GM12878 (cell line): ENCODE results near the gene SFT2D3. TPM values are rescaled to one million over a fixed set of nuclear protein-coding genes. Genes with fewer than 3 reads are reported as not detected.

Experiments
- CEBPZ ChIP-seq: fragments of 150-350 bp; IDR thresholded peaks from 2 replicates; pipeline ENCODE4 v1.6.1; 2016; ENCODE audit warnings: low read depth, low read length
- IRF5 ChIP-seq: fragments of 450-650 bp; IDR thresholded peaks from 2 replicates; pipeline ENCODE4 v1.6.1; 2017; ENCODE audit warnings: borderline replicate concordance
- POLR2AphosphoS5 ChIP-seq: IDR thresholded peaks from 2 replicates; pipeline ENCODE4 v1.6.1; 2011; ENCODE audit warnings: mild to moderate bottlenecking, low read length, inconsistent platforms
- PRDM15 ChIP-seq: fragments of 450-650 bp; formaldehyde crosslinking; IDR thresholded peaks from 2 replicates; pipeline ENCODE4 v1.4.0; 2020; ENCODE audit warnings: mild to moderate bottlenecking, moderate library complexity
- USF1 ChIP-seq: IDR thresholded peaks from 2 replicates; pipeline ENCODE4 v1.6.1; 2011; ENCODE audit warnings: borderline replicate concordance, low read depth, mild to moderate bottlenecking, moderate library complexity, mixed read lengths, low read length; ENCODE audit not compliant: insufficient read depth; ENCODE audit errors: extremely low read length
- ZBTB11 ChIP-seq: fragments of 450-650 bp; formaldehyde crosslinking; IDR thresholded peaks from 2 replicates; pipeline ENCODE4 v1.5.0; 2022; ENCODE audit warnings: mild to moderate bottlenecking, missing genetic modification characterization
- ZBTB33 ChIP-seq: fragments of 450-650 bp; IDR thresholded peaks from 2 replicates; pipeline ENCODE4 v1.6.1; 2017; ENCODE audit warnings: mild to moderate bottlenecking
- ZNF687 ChIP-seq: fragments of 450-650 bp; IDR thresholded peaks from 2 replicates; pipeline ENCODE4 v1.6.1; 2017; ENCODE audit warnings: mild to moderate bottlenecking, moderate library complexity
- polyA plus RNA-seq, 11 experiments: library from polyadenylated mRNA; depleted of rRNA in 4 of 11; unstranded in 6 of 11; stranded (reverse) in 5 of 11; fragments of >200 nt; fragmentation: Nextera tagmentation in 4 of 11; fragmentation: Illumina TruSeq in 1 of 11; extraction: Ambion mirVana in 4 of 11; extraction: Trizol in 1 of 11; gene quantifications; 1 replicate in 1 of 11; 2 replicates in 10 of 11; pipeline versions ENCODE4 v1.2.1 to v1.2.3, GENCODE V29; 2011 to 2016; ENCODE audit warnings: inconsistent platforms in 2 of 11, missing spikeins in 2 of 11, low read depth in 1 of 11
- total RNA-seq, 4 experiments: library from RNA; depleted of rRNA in 3 of 4; stranded (reverse); fragments of >200 nt in 3 of 4; fragmentation: Illumina TruSeq in 1 of 4; extraction: Trizol in 1 of 4; gene quantifications; 2 replicates each; pipeline versions ENCODE4 v1.2.1 to v1.2.3, GENCODE V29; 2013 to 2021

Gene SFT2D3
- total and polyA plus RNA-seq, 10 of the 15 experiments (the other 5 are each of a cell fraction or from before 2014, with no cell fraction given), result 4.2 to 8.4 (median 6.6) TPM; not detected in 4

- TF ChIP-seq ZBTB33 (no peak), POLR2AphosphoS5 (no peak), PRDM15 (CRISPR knock-in tag) (no peak), CEBPZ (no peak), IRF5 (no peak), ZNF687 (no peak), USF1 (no peak), ZBTB11 (CRISPR knock-in tag) (no peak)
These were observed 42.3 kb downstream of the SFT2D3 start (continued) for GRCh38 chr2:127743477-127744026.
